OCI-M2 (cell line): ENCODE data around the gene PAQR8.
"Not testable (repeated sequence)": the region's sequence is repeated elsewhere in the genome, so short reads cannot be mapped to it uniquely, and the experiment has no call there.

Experiments
- DNase-seq: peaks from one replicate; lab custom pipeline; 2025; ENCODE audit not compliant: unreplicated experiment; lab: John Stamatoyannopoulos, UW

Gene PAQR8

GRCh38 chr6:52375780-52376556, 14.0 kb downstream of the PAQR8 start:
- DNase-seq = no peak

GRCh38 chr6:52376763-52377162, 14.8 kb downstream of the PAQR8 start:
- DNase-seq = no peak

GRCh38 chr6:52377538-52378221, 15.7 kb downstream of the PAQR8 start:
- DNase-seq = no peak

- DNase-seq = no peak
Observed at GRCh38 chr6:52381249-52381648, 19.3 kb downstream of the PAQR8 start.

- DNase-seq = no peak
Observed at GRCh38 chr6:52384145-52384766, 22.3 kb downstream of the PAQR8 start.

GRCh38 chr6:52385074-52385473, 23.1 kb downstream of the PAQR8 start:
- no peak for DNase-seq

GRCh38 chr6:52388119-52388518, 26.2 kb downstream of the PAQR8 start:
- DNase-seq = not testable (repeated sequence)

- no peak for DNase-seq
Observed at GRCh38 chr6:52388790-52389189, 26.8 kb downstream of the PAQR8 start.

GRCh38 chr6:52389264-52389625, 27.3 kb downstream of the PAQR8 start:
- DNase-seq = no peak

- DNase-seq = no peak
Observed at GRCh38 chr6:52389626-52390360, 27.8 kb downstream of the PAQR8 start.

GRCh38 chr6:52390361-52390727, 28.4 kb downstream of the PAQR8 start:
- DNase-seq = peak; percentile 54

- DNase-seq = no peak
Observed at GRCh38 chr6:52391599-52391998, 29.6 kb downstream of the PAQR8 start.

GRCh38 chr6:52392944-52393343, 31.0 kb downstream of the PAQR8 start:
- DNase-seq = no peak

- DNase-seq = no peak
Observed at GRCh38 chr6:52393780-52394179, 31.8 kb downstream of the PAQR8 start.

GRCh38 chr6:52394251-52394666, 32.3 kb downstream of the PAQR8 start:
- DNase-seq = no peak

GRCh38 chr6:52395969-52396368, 34.0 kb downstream of the PAQR8 start:
- no peak for DNase-seq

- no peak for DNase-seq
Observed at GRCh38 chr6:52399511-52400312, 37.8 kb downstream of the PAQR8 start.

- DNase-seq = no peak
Observed at GRCh38 chr6:52400313-52401041, 38.5 kb downstream of the PAQR8 start.

- no peak for DNase-seq
Observed at GRCh38 chr6:52403086-52403485, 41.1 kb downstream of the PAQR8 start.

- no peak for DNase-seq
Observed at GRCh38 chr6:52403627-52404026, 41.7 kb downstream of the PAQR8 start.
